ENCODE data around the gene ITM2B. TPM values are rescaled to one million over a fixed set of nuclear protein-coding genes. Genes with fewer than 3 reads are reported as not detected.

ITM2B gene
- total and polyA plus RNA-seq, 2 donors (not counting 1 experiment from before 2014, with no cell fraction given) = 122 to 177 TPM

DNA sequence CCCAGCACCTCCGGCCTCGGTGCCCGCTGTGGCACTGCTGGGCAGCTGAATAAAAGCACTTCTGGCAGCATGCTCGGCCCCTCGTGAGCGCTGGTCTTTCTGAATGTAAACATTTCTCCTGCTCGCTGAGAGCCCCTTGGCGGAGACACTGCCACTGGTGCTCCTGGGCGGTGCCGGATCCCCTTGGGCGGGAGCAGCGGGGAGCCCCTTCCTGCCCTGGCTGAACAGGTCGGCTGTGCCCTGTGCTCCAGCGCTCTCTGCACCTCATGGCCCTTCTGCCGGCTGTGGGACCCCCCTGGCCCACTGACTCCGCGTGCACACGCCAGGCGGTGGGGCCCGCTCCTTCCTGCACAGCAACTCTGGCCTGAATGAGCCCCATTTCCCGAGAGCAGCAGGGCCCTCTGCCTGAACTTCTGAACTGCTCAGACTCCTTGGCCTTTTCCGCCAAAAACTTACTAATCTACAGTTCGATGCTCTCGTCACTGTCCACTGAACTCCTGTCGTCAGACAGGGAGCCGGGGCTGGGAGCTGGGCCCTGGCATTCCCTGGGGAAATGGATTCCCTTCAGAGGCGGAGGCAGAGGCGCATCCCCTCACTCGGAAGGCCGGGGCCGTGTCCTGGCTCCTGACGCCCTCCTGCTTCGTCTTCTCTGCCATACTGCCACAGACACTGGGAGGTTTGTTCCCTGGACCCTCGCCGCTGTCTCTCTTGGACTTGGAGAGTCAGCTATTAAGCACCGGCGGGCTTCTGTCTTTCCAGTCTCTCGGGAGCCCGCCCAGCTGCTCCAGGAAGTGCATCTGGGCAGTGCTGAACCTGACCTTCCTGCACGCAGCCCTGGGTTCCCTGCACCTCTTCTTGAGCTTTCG is 84.7 kb downstream of the ITM2B start:
- Histone ChIP-seq H3K27ac (ENCODE audit: low read length in 2 of 2) (no peak overlapping the region), H3K36me3 (replicated peaks in 1 of 2; ENCODE audit: control extremely low read depth in 1 of 2, control insufficient read depth in 1 of 2, extremely low read depth in 1 of 2, insufficient read depth in 2 of 2, low read length in 1 of 2) (peaks cover 3 to 35% of the 10 kb centered on the region in 2 experiments), H2AFZ (ENCODE audit: insufficient read depth, low read depth, low read length, poor library complexity, severe bottlenecking) (no peak overlapping the region), H4K20me1 (ENCODE audit: control insufficient read depth, insufficient read depth, low read length, poor library complexity, severe bottlenecking) (peaks cover 93% of the 10 kb centered on the region), H3K4me1 (ENCODE audit: control insufficient read depth in 2 of 2, insufficient read depth in 2 of 2, low read length in 2 of 2) (peaks cover 5 to 35% of the 10 kb centered on the region in 2 donors), H3K9me3 (ENCODE audit: control extremely low read depth in 1 of 3, control insufficient read depth in 2 of 3, insufficient read depth in 1 of 3, low read length in 2 of 3) (peaks cover 4 to 64% (median 13%) of the 10 kb centered on the region in 3 donors), H3K79me2 (ENCODE audit: control insufficient read depth, insufficient read depth, low read length) (peaks cover 97% of the 10 kb centered on the region), H3K9ac (ENCODE audit: low read length) (peak overlapping the region; percentile 46), H3K4me3 (ENCODE audit: control extremely low read depth in 1 of 5, extremely low read depth in 1 of 5, insufficient read depth in 1 of 5, low read depth in 2 of 5, low read length in 4 of 5) (peak overlapping the region in 4 of 5 experiments; percentile 25 to 47 (median 38)), H3K27me3 (replicated peaks in 1 of 4; ENCODE audit: control extremely low read depth in 1 of 4, control insufficient read depth in 3 of 4, insufficient read depth in 4 of 4, low read length in 3 of 4) (no peaks in the 10 kb centered on the region), H3K4me2 (replicated peaks; ENCODE audit: low read depth, low read length, poor library complexity, severe bottlenecking) (peak overlapping the region; percentile 74)
- 74% methylated on average over 41 of the region's 41 CpGs for WGBS (ENCODE audit: insufficient coverage)
- no peak for TF ChIP-seq EZH2 (IDR thresholded peaks at IDR 0.05; ENCODE audit: borderline replicate concordance, insufficient read depth, low read depth, low read length, poor library complexity, severe bottlenecking)
- TF ChIP-seq, protein P1, sequence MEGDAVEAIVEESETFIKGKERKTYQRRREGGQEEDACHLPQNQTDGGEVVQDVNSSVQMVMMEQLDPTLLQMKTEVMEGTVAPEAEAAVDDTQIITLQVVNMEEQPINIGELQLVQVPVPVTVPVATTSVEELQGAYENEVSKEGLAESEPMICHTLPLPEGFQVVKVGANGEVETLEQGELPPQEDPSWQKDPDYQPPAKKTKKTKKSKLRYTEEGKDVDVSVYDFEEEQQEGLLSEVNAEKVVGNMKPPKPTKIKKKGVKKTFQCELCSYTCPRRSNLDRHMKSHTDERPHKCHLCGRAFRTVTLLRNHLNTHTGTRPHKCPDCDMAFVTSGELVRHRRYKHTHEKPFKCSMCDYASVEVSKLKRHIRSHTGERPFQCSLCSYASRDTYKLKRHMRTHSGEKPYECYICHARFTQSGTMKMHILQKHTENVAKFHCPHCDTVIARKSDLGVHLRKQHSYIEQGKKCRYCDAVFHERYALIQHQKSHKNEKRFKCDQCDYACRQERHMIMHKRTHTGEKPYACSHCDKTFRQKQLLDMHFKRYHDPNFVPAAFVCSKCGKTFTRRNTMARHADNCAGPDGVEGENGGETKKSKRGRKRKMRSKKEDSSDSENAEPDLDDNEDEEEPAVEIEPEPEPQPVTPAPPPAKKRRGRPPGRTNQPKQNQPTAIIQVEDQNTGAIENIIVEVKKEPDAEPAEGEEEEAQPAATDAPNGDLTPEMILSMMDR (IDR thresholded peaks at IDR 0.05) = no peak
- Mint-ChIP-seq H3K27ac (no peak overlapping the region), H3K9me3 (ENCODE audit: insufficient read depth) (peaks cover 4% of the 10 kb centered on the region), H3K27me3 (no peaks in the 10 kb centered on the region), H3K4me3 (peak overlapping the region; percentile 81), H3K4me1 (peaks cover 52% of the 10 kb centered on the region)
- intact Hi-C loops (cut with micrococcal nuclease) = loop anchor here (2.0 kb wide), 2 partner anchors 13 to 53 kb away; no protein-coding TSS in a partner anchor
- CTCF ChIA-PET = interaction anchor here (1.6 kb wide), 1 partner anchor 223 kb away, joined by 4 read pairs; the partner anchor contains the start of gene MED4
- ATAC-seq (ENCODE audit: low read depth) (no peak), DNase-seq (peak; percentile 45)
- POLR2A ChIA-PET = interaction anchor here (0.6 kb wide), 1 partner anchor 9 kb away, joined by 3 read pairs; no protein-coding TSS in a partner anchor
